Measurements from ENCODE around the gene SLC4A4.

DNA sequence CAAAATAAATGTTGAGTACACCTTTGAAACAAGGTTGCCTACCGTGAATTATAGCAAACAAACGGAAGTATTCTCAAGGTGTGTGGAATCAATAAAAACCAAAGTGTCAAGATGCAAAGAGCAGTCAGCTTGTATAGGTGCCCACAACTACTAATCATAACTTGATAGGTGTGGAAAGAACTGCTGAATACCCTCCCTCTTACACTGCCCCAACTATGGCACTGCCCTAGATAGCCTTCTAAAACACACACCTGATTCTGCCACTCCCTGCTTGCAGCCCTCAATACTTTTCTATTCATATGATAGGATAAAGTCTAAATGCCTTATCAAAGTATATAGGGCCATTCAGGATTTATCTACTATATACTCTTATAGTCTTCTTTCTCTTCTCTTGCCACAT, 31.1 kb upstream of the SLC4A4 start:
- TF ChIP-seq, protein P1, sequence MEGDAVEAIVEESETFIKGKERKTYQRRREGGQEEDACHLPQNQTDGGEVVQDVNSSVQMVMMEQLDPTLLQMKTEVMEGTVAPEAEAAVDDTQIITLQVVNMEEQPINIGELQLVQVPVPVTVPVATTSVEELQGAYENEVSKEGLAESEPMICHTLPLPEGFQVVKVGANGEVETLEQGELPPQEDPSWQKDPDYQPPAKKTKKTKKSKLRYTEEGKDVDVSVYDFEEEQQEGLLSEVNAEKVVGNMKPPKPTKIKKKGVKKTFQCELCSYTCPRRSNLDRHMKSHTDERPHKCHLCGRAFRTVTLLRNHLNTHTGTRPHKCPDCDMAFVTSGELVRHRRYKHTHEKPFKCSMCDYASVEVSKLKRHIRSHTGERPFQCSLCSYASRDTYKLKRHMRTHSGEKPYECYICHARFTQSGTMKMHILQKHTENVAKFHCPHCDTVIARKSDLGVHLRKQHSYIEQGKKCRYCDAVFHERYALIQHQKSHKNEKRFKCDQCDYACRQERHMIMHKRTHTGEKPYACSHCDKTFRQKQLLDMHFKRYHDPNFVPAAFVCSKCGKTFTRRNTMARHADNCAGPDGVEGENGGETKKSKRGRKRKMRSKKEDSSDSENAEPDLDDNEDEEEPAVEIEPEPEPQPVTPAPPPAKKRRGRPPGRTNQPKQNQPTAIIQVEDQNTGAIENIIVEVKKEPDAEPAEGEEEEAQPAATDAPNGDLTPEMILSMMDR (IDR thresholded peaks at IDR 0.05; ENCODE audit: poor library complexity) = no peak
- TF ChIP-seq EZH2 (IDR thresholded peaks at IDR 0.05; ENCODE audit: borderline replicate concordance) (no peak), EZH2phosphoT487 (IDR thresholded peaks at IDR 0.05; ENCODE audit: low read depth, severe bottlenecking, unreplicated experiment) (no peak)
